IMR-90 (cell line): ENCODE data around the gene GLIS1.

Experiments used
- CEBPB ChIP-seq: IDR thresholded peaks from 2 replicates; pipeline ENCODE4 v1.6.1; 2012; ENCODE audit warnings: low read depth, low read length, improper control_type of control experiment
- MAZ ChIP-seq: IDR thresholded peaks from 2 replicates; pipeline ENCODE4 v1.6.1; 2012; ENCODE audit warnings: low read depth, mild to moderate bottlenecking, low read length, improper control_type of control experiment, moderate library complexity, borderline replicate concordance
- POLR2A ChIP-seq: IDR thresholded peaks from 2 replicates; pipeline ENCODE4 v1.6.1; 2012; ENCODE audit warnings: mild to moderate bottlenecking, low read depth, low read length
- TF ChIP-seq, protein P1 (sequence below): conservative IDR thresholded peaks from 2 replicates; pipeline ENCODE4 v1.5.1; 2012; ENCODE audit warnings: mild to moderate bottlenecking, low read depth, low read length, improper control_type of control experiment

DNA sequence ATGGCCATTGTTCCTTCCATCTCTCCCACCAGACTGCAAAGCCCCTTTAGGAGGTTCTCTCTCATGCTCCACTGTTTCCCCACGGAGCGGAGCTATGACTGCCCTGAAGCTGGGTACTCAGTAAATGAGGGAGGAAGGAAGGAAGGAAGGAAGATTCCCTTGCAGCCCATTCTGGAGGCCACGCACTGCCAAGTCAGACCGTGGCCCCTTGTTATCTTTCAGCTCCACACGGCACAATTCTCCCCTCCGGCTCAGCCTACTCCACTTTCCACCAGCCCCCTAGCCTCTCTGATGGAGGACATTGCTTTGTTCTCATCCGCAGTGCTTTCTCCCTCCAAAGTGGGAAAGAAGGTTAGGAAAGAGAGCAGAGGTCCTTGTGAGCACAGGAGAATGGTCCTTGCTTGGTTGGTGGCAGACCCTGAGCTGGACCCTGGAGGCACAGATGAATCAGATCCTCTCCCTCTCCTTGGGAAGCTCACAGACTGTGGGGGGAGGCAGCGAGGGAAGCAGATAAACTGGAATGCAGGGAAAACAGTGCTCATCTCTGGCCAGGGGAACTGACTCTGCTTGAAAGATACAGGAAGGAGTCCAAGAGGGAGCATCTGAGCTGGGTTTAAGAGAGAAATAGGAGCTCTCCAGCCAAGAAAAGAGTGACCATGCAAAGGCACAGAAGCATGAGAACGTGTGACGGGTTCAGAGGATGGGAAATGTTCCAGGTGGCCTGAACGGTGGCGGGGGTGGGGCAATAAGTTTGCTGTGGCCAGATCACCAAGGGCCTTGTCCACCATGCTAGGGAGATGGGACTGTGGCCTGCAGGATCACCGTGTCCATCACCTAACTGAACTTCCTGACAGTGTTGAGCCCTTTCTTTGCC is 52.6 kb downstream of the GLIS1 start:
- TF ChIP-seq, protein P1, sequence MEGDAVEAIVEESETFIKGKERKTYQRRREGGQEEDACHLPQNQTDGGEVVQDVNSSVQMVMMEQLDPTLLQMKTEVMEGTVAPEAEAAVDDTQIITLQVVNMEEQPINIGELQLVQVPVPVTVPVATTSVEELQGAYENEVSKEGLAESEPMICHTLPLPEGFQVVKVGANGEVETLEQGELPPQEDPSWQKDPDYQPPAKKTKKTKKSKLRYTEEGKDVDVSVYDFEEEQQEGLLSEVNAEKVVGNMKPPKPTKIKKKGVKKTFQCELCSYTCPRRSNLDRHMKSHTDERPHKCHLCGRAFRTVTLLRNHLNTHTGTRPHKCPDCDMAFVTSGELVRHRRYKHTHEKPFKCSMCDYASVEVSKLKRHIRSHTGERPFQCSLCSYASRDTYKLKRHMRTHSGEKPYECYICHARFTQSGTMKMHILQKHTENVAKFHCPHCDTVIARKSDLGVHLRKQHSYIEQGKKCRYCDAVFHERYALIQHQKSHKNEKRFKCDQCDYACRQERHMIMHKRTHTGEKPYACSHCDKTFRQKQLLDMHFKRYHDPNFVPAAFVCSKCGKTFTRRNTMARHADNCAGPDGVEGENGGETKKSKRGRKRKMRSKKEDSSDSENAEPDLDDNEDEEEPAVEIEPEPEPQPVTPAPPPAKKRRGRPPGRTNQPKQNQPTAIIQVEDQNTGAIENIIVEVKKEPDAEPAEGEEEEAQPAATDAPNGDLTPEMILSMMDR, result no peak
- TF ChIP-seq POLR2A, result no peak
- TF ChIP-seq MAZ, result no peak
- TF ChIP-seq CEBPB, result no peak
